Measurements from ENCODE around the gene KIAA1671. TPM values are rescaled to one million over a fixed set of nuclear protein-coding genes. Genes with fewer than 3 reads are reported as not detected.

The KIAA1671 gene
- polyA plus RNA-seq, 1 donor (not counting 4 experiments of a cell fraction or from before 2014, with no cell fraction given), result 17.4 TPM

DNA sequence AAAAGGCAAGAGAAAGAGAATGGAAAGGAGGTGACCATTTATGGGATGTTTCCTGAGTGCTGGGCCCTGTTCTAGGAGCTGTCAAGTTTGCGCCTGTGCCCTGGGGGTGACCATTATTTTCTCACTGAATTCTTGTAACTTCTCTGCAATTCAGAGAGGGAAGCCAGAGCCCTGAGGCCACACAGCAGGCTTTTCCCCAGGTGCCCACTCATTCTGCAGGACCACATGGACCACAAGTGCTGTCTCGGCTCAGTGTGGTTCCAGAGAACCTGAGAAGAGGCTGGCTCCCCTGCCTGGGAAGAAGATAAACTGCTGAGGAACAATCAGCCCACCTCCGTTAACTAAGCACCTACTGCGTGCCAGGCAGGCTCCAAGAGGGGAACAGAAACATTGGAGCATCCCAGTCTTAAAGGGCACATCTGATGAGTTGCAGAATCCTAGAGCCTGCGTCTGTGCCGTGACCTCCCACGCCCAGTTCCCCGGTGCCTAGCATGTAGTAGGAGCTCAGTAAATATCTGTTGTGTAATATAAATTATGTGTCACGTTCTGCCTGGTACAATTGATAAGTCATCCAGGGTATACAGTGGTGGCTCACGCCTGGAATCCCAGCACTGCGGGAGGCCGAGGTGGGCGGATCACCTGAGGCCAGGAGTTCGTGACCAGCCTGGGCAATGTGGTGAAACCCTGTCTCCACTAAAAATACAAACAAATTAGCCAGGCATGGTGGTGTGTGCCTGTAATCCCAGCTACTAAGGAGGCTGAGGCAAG, 215.5 kb downstream of the KIAA1671 start:
- FAIRE-seq, result no peak
- no peak overlapping the region for H3K4me2 ChIP-seq (ENCODE audit: control insufficient read depth, extremely low read depth, insufficient read depth, low read depth, low read length)
- TF ChIP-seq EZH2 (IDR thresholded peaks at IDR 0.05; ENCODE audit: low read length), result no peak
- TF ChIP-seq, protein P1, sequence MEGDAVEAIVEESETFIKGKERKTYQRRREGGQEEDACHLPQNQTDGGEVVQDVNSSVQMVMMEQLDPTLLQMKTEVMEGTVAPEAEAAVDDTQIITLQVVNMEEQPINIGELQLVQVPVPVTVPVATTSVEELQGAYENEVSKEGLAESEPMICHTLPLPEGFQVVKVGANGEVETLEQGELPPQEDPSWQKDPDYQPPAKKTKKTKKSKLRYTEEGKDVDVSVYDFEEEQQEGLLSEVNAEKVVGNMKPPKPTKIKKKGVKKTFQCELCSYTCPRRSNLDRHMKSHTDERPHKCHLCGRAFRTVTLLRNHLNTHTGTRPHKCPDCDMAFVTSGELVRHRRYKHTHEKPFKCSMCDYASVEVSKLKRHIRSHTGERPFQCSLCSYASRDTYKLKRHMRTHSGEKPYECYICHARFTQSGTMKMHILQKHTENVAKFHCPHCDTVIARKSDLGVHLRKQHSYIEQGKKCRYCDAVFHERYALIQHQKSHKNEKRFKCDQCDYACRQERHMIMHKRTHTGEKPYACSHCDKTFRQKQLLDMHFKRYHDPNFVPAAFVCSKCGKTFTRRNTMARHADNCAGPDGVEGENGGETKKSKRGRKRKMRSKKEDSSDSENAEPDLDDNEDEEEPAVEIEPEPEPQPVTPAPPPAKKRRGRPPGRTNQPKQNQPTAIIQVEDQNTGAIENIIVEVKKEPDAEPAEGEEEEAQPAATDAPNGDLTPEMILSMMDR (optimal IDR thresholded peaks at IDR 0.05 in 1 of 3, IDR thresholded peaks at IDR 0.05 in 1 of 3, conservative IDR thresholded peaks at IDR 0.05 in 1 of 3; ENCODE audit: extremely low read depth in 1 of 3, insufficient read depth in 2 of 3, low read length in 3 of 3), result no peak
- no peaks in the 10 kb centered on the region for H3K79me2 ChIP-seq (ENCODE audit: control insufficient read depth, insufficient read depth, low read length)
- no peak overlapping the region for H3K4me3 ChIP-seq (ENCODE audit: control insufficient read depth in 2 of 3, extremely low read depth in 1 of 3, insufficient read depth in 2 of 3, low read depth in 1 of 3, low read length in 3 of 3)
- dilution Hi-C loops (cut with MboI; ENCODE audit: extremely low pct_ligation_motif_present, low sequenced_read_pairs), result no loop called here
- H3K4me1 ChIP-seq (ENCODE audit: control insufficient read depth, extremely low read depth, insufficient read depth, low read length), result peaks cover 38% of the 10 kb centered on the region
- no peaks in the 10 kb centered on the region for H3K27me3 ChIP-seq (ENCODE audit: control insufficient read depth, extremely low read depth, insufficient read depth, low read length)
- H3K9me1 ChIP-seq (ENCODE audit: control insufficient read depth, extremely low read depth, insufficient read depth, low read length), result no peaks in the 10 kb centered on the region
- peaks cover 6% of the 10 kb centered on the region for H4K20me1 ChIP-seq (ENCODE audit: control insufficient read depth, extremely low read depth, insufficient read depth, low read length)
- H3K27ac ChIP-seq (ENCODE audit: control insufficient read depth, insufficient read depth, low read length), result no peak overlapping the region
- H2AFZ ChIP-seq (ENCODE audit: control insufficient read depth, low read length), result no peak overlapping the region
- no peaks in the 10 kb centered on the region for H3K9me3 ChIP-seq (ENCODE audit: control insufficient read depth, low read depth, low read length)
- no peak for DNase-seq (ENCODE audit: low read depth, low spot score)
- no peak overlapping the region for H3K9ac ChIP-seq (ENCODE audit: control insufficient read depth, extremely low read depth, insufficient read depth, low read length)
- peaks cover 1 to 4% of the 10 kb centered on the region in 2 experiments for H3K36me3 ChIP-seq (ENCODE audit: control insufficient read depth in 2 of 2, extremely low read depth in 1 of 2, insufficient read depth in 2 of 2, low read length in 2 of 2)

DNA sequence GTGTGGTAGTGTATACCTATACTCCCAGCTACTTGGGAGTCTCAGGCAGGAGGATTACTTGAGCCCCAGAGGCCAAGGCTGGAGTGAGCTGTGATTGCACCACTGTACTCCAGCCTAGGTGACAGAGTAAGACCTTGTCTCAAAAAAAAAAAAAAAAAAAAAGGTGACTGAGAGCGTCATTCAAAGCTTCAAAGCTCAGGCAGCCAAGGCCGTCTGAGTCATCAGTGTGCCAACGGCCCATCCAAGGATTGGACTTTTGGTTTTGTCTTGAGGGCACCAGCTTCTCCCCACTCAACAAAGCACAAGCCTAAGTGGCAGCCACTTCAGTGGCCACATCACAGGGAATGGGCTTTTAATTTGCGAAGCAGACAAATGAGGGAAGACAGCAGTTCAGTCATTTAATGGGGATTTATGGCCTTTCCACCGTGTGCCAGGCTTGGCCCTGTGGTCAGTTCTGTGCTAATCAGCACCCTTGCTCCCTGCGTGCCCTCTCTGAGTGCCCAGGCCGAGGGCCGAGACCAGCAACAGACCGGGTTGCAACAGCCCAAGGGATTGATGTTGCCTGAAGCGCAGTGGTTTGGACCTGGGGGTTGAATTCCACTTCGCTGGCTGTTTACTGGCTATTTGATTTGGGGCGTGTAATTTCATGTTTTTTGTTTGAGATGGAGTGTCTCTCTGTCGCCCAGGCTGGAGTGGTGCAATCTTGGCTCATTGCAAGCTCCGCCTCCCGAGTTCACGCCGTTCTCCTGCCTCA, 216.9 kb downstream of the KIAA1671 start:
- Histone ChIP-seq H3K4me3 (ENCODE audit: control insufficient read depth in 2 of 3, extremely low read depth in 1 of 3, insufficient read depth in 2 of 3, low read depth in 1 of 3, low read length in 3 of 3) (no peak overlapping the region), H3K4me2 (ENCODE audit: control insufficient read depth, extremely low read depth, insufficient read depth, low read depth, low read length) (no peak overlapping the region), H3K9ac (ENCODE audit: control insufficient read depth, extremely low read depth, insufficient read depth, low read length) (no peak overlapping the region), H3K27ac (ENCODE audit: control insufficient read depth, insufficient read depth, low read length) (no peak overlapping the region), H3K27me3 (ENCODE audit: control insufficient read depth, extremely low read depth, insufficient read depth, low read length) (no peaks in the 10 kb centered on the region), H3K9me3 (ENCODE audit: control insufficient read depth, low read depth, low read length) (no peaks in the 10 kb centered on the region), H3K79me2 (ENCODE audit: control insufficient read depth, insufficient read depth, low read length) (no peaks in the 10 kb centered on the region), H3K4me1 (ENCODE audit: control insufficient read depth, extremely low read depth, insufficient read depth, low read length) (peaks cover 25% of the 10 kb centered on the region), H3K36me3 (ENCODE audit: control insufficient read depth in 2 of 2, extremely low read depth in 1 of 2, insufficient read depth in 2 of 2, low read length in 2 of 2) (peaks cover 6% of the 10 kb centered on the region in 2 experiments), H4K20me1 (ENCODE audit: control insufficient read depth, extremely low read depth, insufficient read depth, low read length) (no peaks in the 10 kb centered on the region), H2AFZ (ENCODE audit: control insufficient read depth, low read length) (no peak overlapping the region), H3K9me1 (ENCODE audit: control insufficient read depth, extremely low read depth, insufficient read depth, low read length) (no peaks in the 10 kb centered on the region)
- DNase-seq (ENCODE audit: low read depth, low spot score), result no peak
- dilution Hi-C loops (cut with MboI; ENCODE audit: extremely low pct_ligation_motif_present, low sequenced_read_pairs), result no loop called here
- FAIRE-seq, result no peak
- TF ChIP-seq EZH2 (IDR thresholded peaks at IDR 0.05; ENCODE audit: low read length), result no peak
- TF ChIP-seq, protein P1 (optimal IDR thresholded peaks at IDR 0.05 in 1 of 3, IDR thresholded peaks at IDR 0.05 in 1 of 3, conservative IDR thresholded peaks at IDR 0.05 in 1 of 3; ENCODE audit: extremely low read depth in 1 of 3, insufficient read depth in 2 of 3, low read length in 3 of 3), result no peak

Measured in keratinocyte (primary cell).